Natural killer cell treated with Interleukin-12 subunit alpha and Interleukin-12 subunit beta and Interleukin-15 and Interleukin-18, amount 100 ng/mL, for 72 hours (primary cell): ENCODE data around the gene LARP7. TPM values are rescaled to one million over a fixed set of nuclear protein-coding genes. Genes with fewer than 3 reads are reported as not detected.
"Not testable (repeated sequence)": the region's sequence is repeated elsewhere in the genome, so short reads cannot be mapped to it uniquely, and the experiment has no call there.

Experiments
- ATAC-seq, 2 donors: fragments of 150-1000 bp; cut with Tn5 transposase in 1 of 2; sonication (Bioruptor Pico), chemical (Tn5 transposase) in 1 of 2; 2 replicates each; pipeline ENCODE4 v1.10.0; 2021
- DNase-seq: peaks from one replicate; pipeline ENCODE4 v3.0.0; 2022; ENCODE audit warnings: low spot score
- H3K27ac Mint-ChIP-seq, 2 donors: 1 replicate in 1 of 2; 2 replicates in 1 of 2; pipeline ENCODE4 v1.8.0; 2022; ENCODE audit warnings: mixed read lengths in 2 of 2, mild to moderate bottlenecking in 1 of 2, moderate library complexity in 1 of 2
- H3K27me3 Mint-ChIP-seq, 2 donors: 1 replicate in 1 of 2; 2 replicates in 1 of 2; pipeline ENCODE4 v1.8.0; 2022; ENCODE audit warnings: mixed read lengths in 2 of 2
- H3K36me3 Mint-ChIP-seq: one replicate; pipeline ENCODE4 v1.8.0; 2022; ENCODE audit warnings: mixed read lengths
- H3K4me1 Mint-ChIP-seq, 2 donors: 1 replicate in 1 of 2; 2 replicates in 1 of 2; pipeline ENCODE4 v1.8.0; 2022; ENCODE audit warnings: low read depth in 2 of 2, mixed read lengths in 2 of 2, mild to moderate bottlenecking in 1 of 2
- H3K4me3 Mint-ChIP-seq: one replicate; pipeline ENCODE4 v1.8.0; 2022; ENCODE audit warnings: mixed read lengths
- H3K9me3 Mint-ChIP-seq: 2 replicates; pipeline ENCODE4 v1.8.0; 2022; ENCODE audit warnings: mixed read lengths
- total RNA-seq, 2 donors: library from RNA; stranded (reverse); gene quantifications; one replicate each; pipeline ENCODE4 v1.2.3, GENCODE V29; 2022

Gene LARP7
- total RNA-seq, 2 donors from 2014 or later: 40.5 to 44.7 TPM

DNA sequence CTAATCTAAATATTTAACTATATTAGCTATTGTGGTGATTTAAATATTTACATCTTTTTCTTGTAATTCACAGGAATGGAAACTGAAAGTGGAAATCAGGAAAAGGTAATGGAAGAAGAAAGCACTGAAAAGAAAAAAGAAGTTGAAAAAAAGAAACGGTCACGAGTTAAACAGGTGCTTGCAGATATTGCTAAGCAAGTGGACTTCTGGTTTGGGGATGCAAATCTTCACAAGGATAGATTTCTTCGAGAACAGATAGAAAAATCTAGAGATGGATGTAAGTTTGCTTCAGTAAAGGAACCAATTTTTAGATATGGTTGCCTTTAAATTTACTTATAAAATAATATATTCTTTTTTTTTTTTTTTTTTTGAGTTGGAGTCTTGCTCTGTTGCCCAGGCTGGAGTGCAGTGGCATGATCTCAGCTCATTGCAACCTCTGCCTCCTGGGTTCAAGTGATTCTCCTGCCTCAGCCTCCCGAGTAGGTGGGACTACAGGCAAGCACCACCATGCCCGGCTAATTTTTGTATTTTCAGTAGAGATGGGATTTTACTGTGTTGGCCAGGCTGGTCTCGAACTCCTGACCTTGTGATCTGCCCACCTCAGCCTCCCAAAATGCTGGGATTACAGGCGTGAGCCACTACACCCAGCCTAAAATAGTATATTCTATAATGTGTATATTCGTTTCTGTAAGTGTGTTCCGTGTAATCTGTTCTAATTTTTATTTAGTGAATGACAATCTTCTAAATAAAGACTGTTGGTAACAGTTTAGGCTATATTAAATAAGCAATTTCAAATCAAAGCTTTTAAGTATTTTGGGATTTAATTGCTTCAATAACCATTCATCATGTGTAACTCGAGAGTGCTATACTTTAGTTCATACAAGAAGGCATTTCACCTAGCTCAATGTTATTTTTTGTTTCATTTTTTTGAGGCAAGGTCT, 7.9 kb downstream of the LARP7 start:
- not testable (repeated sequence) for H3K9me3 Mint-ChIP-seq, H3K27ac Mint-ChIP-seq, DNase-seq, H3K4me3 Mint-ChIP-seq, H3K27me3 Mint-ChIP-seq, H3K36me3 Mint-ChIP-seq, ATAC-seq
- H3K4me1 Mint-ChIP-seq: peaks cover 18 to 22% of the 10 kb centered on the region in 2 donors

DNA sequence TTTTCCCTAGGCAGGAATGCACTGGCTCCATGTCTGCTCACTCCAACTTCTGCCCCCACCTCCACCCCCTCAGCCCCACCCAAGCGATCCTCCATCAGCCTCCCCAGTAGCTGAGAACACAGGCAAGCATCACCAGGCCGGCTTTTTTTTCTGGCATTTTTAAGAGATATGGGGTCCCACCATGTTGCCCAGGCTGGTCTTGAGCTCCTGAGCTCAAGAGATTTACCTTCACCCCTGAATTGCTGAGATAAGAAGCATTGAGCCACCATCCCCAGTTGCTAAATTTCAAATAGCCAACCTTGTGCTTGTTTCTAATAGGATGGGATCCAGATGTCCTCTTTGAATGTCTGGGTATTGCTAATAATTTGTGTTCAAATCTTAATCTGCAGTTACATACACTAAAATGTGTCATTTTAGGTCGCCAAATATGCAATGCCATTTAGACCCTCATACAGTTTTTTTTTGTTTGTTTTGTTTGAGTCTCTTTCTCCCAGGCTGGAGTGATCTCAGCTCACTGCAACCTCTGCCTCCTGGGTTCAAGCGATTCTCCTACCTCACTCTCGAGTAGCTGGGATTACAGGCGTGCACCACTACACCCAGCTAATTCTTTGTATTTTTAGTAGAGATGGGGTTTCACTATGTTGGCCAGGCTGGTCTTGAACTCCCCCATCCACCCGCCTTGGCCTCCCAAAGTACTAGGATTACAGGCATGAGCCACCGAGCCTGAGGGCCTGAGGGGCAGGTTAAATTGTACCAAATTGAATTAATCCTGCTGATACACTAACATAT, 8.8 kb downstream of the LARP7 start:
- Mint-ChIP-seq H3K27me3 (no peaks in the 10 kb centered on the region), H3K36me3 (peaks cover 7% of the 10 kb centered on the region), H3K4me3 (no peak overlapping the region), H3K9me3 (no peaks in the 10 kb centered on the region), H3K27ac (no peak overlapping the region), H3K4me1 (peaks cover 14 to 19% of the 10 kb centered on the region in 2 donors)
- ATAC-seq (no peak), DNase-seq (no peak)

DNA sequence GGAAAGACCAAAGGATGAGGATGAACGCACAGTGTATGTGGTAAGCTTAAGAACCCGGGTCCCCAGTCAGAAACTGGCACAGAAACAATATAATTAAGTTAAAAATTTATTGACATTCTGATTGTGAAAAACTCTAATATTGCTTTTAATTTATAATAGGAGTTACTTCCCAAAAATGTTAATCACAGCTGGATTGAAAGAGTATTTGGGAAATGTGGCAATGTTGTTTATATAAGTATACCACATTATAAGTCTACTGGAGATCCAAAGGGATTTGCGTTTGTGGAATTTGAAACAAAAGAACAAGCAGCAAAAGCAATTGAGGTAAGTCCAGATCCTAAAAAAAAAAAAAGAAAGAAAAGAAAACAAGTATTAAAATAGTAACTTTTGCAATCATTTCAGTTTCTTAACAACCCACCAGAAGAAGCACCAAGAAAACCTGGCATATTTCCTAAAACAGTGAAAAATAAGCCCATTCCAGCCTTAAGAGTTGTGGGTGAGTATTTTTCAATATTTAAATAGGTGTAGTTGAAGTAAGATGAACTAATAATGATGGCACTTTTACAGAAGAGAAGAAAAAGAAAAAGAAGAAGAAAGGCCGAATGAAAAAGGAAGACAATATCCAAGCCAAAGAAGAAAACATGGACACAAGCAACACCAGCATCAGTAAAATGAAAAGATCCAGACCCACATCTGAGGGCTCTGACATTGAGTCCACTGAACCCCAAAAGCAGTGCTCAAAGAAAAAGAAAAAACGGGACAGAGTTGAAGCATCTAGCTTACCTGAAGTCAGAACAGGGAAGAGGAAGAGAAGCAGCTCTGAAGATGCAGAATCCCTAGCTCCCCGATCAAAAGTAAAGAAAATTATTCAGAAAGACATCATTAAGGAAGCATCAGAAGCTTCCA, 9.9 kb downstream of the LARP7 start:
- ATAC-seq (no peak), DNase-seq (no peak)
- H3K4me3 Mint-ChIP-seq: no peak overlapping the region
- H3K27me3 Mint-ChIP-seq: no peaks in the 10 kb centered on the region
- H3K9me3 Mint-ChIP-seq: no peaks in the 10 kb centered on the region
- H3K27ac Mint-ChIP-seq: no peak overlapping the region
- H3K4me1 Mint-ChIP-seq: peaks cover 3 to 11% of the 10 kb centered on the region in 2 donors
- H3K36me3 Mint-ChIP-seq: peaks cover 7% of the 10 kb centered on the region

DNA sequence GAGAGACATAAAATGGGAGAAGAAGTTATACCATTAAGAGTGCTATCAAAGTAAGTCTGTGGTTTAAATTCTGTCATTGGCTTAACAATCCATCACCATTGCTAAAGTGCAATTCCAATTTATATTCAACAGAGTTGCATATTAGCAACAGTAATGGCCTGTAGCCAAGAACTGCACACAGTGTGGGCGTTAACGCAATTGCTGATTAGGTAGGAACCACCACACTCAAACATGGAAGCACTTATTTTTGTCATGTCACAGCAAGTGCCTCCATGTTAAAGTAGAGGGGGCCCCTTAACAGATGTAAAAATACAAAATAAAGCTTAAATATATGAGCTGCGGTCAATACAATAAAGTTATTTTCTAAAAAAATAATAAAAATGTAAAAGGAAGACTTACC, 10.8 kb downstream of the LARP7 start:
- ATAC-seq (no peak), DNase-seq (no peak)
- H3K36me3 Mint-ChIP-seq: peaks cover 7% of the 10 kb centered on the region

DNA sequence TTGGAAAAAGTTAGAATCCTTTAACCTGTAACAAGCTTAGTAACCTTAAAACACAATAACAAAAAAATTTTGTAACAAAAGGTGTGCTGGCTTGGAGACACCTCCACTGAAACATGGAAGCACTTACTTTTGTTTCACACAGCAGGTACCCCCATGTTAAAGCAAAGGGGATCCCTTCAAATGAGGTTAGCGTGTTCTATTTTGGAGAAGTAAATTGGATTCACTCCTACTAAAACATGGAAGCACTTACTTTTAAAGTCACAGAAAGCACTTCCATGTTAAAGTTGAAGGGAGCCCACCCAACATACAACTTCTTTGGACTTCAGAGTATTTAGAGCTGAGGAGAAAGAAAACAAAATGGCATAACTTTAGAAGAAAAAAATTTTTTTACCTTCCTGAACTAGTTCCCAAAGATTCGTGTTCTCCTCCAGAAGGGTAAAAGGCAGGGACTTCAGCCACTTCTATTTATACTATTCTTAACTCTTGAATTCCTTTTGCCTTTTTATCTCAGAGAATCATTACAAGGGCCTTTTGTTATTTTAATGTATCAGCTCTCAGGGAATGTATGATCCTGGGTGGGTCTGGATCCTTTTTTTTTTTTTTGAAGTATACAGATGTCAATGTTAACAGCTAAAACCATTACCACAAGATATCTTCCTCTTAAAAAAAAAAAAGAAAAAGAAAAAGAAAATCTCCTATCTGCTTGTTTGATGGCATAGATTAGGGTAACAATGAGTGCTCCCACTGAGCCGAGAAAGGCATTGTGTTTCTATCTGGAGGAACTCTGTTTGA, 11.5 kb downstream of the LARP7 start:
- no peak for ATAC-seq
- DNase-seq: no peak
- H3K36me3 Mint-ChIP-seq: peaks cover 7% of the 10 kb centered on the region
- peaks cover 0 to 3% of the 10 kb centered on the region in 2 donors for H3K4me1 Mint-ChIP-seq
- H3K9me3 Mint-ChIP-seq: no peaks in the 10 kb centered on the region
- no peak overlapping the region for H3K4me3 Mint-ChIP-seq
- H3K27ac Mint-ChIP-seq: no peak overlapping the region
- H3K27me3 Mint-ChIP-seq: no peaks in the 10 kb centered on the region

More for the DNA sequence above, 10.8 kb downstream of the LARP7 start:
- no peak overlapping the region for H3K27ac Mint-ChIP-seq
- H3K9me3 Mint-ChIP-seq: no peaks in the 10 kb centered on the region
- peaks cover 0 to 9% of the 10 kb centered on the region in 2 donors for H3K4me1 Mint-ChIP-seq
- no peaks in the 10 kb centered on the region for H3K27me3 Mint-ChIP-seq
- H3K4me3 Mint-ChIP-seq: no peak overlapping the region

DNA sequence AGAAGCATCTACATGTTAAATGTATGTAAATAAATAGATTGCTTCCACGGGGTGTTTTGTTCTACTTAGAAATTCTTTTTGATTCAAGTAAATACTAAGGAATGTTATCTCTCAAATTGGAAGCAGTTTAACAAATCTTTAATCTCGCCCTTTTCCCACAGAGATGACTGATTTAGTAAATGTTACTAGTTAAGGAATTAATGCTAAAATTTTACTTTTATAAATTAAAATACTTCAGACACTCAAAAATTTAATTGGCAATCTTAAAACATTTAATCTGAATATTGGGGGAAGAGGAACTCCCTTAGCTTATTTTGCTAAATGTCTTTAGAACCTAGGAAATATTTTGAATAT, 12.1 kb downstream of the LARP7 start:
- H3K27me3 Mint-ChIP-seq: no peaks in the 10 kb centered on the region
- ATAC-seq (no peak), DNase-seq (no peak)
- H3K27ac Mint-ChIP-seq: no peak overlapping the region
- H3K4me3 Mint-ChIP-seq: no peak overlapping the region
- H3K4me1 Mint-ChIP-seq: no peaks in the 10 kb centered on the region
- no peaks in the 10 kb centered on the region for H3K9me3 Mint-ChIP-seq
- peaks cover 10% of the 10 kb centered on the region for H3K36me3 Mint-ChIP-seq

DNA sequence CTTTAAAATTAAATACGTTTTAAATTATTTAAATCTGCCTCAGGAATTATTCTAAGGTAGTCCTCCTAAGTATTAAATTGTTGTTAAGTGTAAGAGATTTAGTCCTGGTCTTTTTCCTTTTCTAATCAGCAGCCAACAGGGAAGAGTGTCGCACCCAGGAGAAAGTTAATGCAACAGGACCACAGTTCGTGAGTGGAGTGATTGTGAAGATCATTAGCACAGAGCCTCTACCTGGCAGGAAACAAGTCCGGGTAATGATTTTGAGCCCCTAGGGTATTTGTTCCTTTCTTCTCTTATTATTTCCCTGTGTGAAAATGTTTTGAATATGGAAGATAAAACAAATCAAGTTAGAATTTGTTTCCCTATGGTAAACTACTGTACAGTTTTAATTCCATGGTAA, 13.4 kb downstream of the LARP7 start:
- no peak overlapping the region for H3K4me3 Mint-ChIP-seq
- no peaks in the 10 kb centered on the region for H3K27me3 Mint-ChIP-seq
- DNase-seq (no peak), ATAC-seq (no peak)
- peaks cover 14% of the 10 kb centered on the region for H3K36me3 Mint-ChIP-seq
- H3K27ac Mint-ChIP-seq: no peak overlapping the region
- no peaks in the 10 kb centered on the region for H3K4me1 Mint-ChIP-seq
- no peaks in the 10 kb centered on the region for H3K9me3 Mint-ChIP-seq

DNA sequence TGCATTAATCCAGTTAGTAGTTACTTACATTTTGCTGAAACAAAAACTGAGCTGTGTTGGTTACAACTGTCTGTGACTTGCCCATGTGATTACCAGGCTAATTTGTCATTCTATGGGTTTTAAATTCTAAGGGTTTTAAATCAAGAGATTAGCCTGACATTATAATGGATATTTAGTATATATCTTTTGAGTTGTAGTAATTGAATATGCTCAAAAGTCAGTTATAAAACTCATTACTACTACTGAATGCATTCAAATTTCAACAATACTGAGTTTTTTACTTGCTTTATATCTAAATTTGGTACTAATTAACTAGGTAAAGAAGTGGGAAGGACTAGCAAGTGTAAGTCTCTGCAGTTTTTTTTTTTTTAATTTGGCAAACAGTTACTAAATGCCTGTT, 14.7 kb downstream of the LARP7 start:
- peaks cover 20% of the 10 kb centered on the region for H3K36me3 Mint-ChIP-seq

DNA sequence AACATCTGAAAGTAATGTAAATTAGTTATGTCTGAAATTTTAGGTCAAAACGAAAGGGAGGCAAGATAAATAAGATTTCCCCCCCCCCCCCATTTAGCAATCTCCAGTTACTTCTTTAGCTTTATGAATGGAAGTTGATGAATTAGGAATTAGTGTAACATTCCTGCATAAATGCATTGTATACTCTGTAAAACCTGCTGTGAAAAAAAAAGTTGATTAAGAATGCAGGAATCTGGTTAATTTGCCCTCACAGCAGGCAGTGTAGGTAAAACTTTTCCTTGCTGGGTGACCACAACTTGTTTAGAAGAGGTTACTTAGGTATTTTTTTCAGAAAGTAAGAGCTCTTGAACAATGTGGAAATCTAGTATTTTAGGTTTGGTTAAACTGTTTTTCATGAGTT, 15.3 kb downstream of the LARP7 start:
- Mint-ChIP-seq H3K27ac (no peak overlapping the region), H3K9me3 (no peaks in the 10 kb centered on the region), H3K36me3 (peaks cover 19% of the 10 kb centered on the region), H3K27me3 (no peaks in the 10 kb centered on the region), H3K4me3 (no peak overlapping the region), H3K4me1 (no peaks in the 10 kb centered on the region)
- DNase-seq (no peak), ATAC-seq (no peak)

More for the DNA sequence above, 14.7 kb downstream of the LARP7 start:
- ATAC-seq: no peak
- Mint-ChIP-seq H3K27me3 (no peaks in the 10 kb centered on the region), H3K9me3 (no peaks in the 10 kb centered on the region), H3K4me1 (no peaks in the 10 kb centered on the region), H3K4me3 (no peak overlapping the region), H3K27ac (no peak overlapping the region)
- no peak for DNase-seq

DNA sequence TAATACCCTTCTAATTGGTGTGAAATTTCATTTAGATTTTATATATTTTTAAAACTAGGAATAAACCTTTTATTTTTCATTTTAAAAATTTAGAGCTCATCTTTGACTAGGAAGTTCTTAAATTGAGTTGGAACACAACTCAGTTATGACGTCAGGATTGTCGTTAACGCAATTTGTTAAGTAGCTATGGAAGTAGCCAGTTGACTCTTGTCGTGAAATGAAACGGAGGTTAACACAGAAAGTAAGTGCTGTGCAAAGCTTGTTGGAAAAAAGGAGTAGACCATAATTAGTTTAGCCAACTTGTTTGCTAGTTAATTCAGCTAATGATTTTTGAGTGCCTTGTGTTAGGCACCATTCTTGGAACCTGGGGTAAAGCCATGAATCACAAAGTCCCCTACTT, 18.3 kb downstream of the LARP7 start:
- no peak for DNase-seq
- Mint-ChIP-seq H3K27me3 (no peaks in the 10 kb centered on the region), H3K4me1 (no peaks in the 10 kb centered on the region), H3K36me3 (peaks cover 21% of the 10 kb centered on the region), H3K4me3 (no peak overlapping the region), H3K27ac (no peak overlapping the region), H3K9me3 (no peaks in the 10 kb centered on the region)
- no peak for ATAC-seq

DNA sequence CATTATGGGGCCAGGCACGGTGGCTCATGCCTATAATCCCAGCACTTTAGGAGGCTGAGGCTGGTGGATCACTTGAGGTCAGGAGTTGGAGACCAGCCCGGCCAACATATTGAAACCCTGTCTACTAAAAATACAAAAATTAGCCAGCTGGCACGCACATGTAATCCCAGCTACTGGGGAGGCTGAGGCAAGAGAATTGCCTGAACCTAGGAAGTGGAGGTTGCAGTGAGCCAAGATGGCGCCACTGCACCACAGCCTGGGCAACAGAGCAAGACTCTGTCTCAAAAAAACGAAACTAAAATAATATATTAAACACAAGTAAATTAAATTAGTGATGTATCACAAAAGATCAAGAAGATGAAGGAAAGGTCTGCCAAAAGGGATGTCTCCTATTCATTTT, 19.2 kb downstream of the LARP7 start:
- H3K9me3 Mint-ChIP-seq, H3K4me3 Mint-ChIP-seq, H3K27ac Mint-ChIP-seq, H3K4me1 Mint-ChIP-seq, H3K27me3 Mint-ChIP-seq, ATAC-seq, DNase-seq: not testable (repeated sequence)
- H3K36me3 Mint-ChIP-seq: peaks cover 21% of the 10 kb centered on the region

DNA sequence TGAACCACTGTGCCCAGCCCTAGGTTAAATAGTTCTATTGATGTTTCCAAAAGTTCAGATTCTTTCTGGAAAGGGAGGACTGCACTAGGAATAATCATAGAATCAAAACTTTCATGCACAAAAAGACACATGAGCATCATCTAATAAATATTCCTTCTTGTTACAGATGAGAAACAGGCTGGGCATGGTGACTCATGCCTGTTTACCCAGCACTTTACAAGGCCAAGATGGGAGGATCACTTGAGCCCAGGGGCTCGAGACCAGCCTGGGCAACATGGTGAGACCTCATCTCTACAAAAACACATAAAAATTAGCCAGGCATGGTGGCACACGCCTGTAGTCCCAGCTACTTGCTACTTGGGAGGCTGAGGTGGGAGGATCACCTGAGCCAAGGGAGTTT, 27.7 kb downstream of the LARP7 start:
- ATAC-seq (no peak), DNase-seq (no peak)
- Mint-ChIP-seq H3K9me3 (no peaks in the 10 kb centered on the region), H3K27ac (no peak overlapping the region), H3K36me3 (no peaks in the 10 kb centered on the region), H3K4me3 (no peak overlapping the region), H3K4me1 (no peaks in the 10 kb centered on the region), H3K27me3 (no peaks in the 10 kb centered on the region)

DNA sequence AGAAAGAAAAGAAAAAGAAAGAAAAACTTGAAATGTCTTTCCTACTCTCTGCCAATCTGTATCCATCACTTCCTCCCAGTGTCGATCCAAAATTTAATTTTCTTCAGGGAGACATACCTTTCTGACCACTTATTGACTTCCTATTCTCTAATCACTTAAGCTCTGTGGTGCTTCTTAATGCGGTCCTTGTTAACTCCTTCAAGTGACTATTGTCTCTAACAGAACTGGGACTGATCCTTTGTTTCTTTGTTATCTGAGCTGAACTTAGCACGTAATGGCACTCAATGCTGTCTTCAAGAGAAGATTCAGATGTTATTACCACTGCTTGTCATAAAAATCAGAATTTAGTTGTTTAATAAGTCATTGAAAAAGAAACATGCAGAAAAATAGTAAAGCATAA, 31.2 kb downstream of the LARP7 start:
- H3K4me1 Mint-ChIP-seq: no peaks in the 10 kb centered on the region
- no peak overlapping the region for H3K27ac Mint-ChIP-seq
- H3K27me3 Mint-ChIP-seq: no peaks in the 10 kb centered on the region
- no peaks in the 10 kb centered on the region for H3K36me3 Mint-ChIP-seq
- no peak overlapping the region for H3K4me3 Mint-ChIP-seq
- no peak for DNase-seq
- no peaks in the 10 kb centered on the region for H3K9me3 Mint-ChIP-seq
- no peak for ATAC-seq
